Ishikawa (cell line): Measurements from ENCODE around the gene IL12RB1.

Source experiments
- EGR1 ChIP-seq: IDR thresholded peaks from 2 replicates; pipeline ENCODE4 v1.6.1; 2012
- EP300 ChIP-seq: IDR thresholded peaks from 2 replicates; pipeline ENCODE4 v1.6.1; 2012; ENCODE audit warnings: borderline replicate concordance
- TAF1 ChIP-seq: IDR thresholded peaks from 2 replicates; pipeline ENCODE4 v1.6.1; 2012; ENCODE audit warnings: low read depth, mild to moderate bottlenecking
- YY1 ChIP-seq: IDR thresholded peaks from 2 replicates; pipeline ENCODE4 v1.6.1; 2012; ENCODE audit warnings: low read depth
- ZBTB7A ChIP-seq: IDR thresholded peaks from 2 replicates; pipeline ENCODE4 v1.6.1; 2012; ENCODE audit warnings: low read depth
- TF ChIP-seq, protein P1 (sequence below): IDR thresholded peaks from 2 replicates; pipeline ENCODE4 v1.6.1; 2012; ENCODE audit warnings: low read depth, mild to moderate bottlenecking

- TF ChIP-seq YY1 (no peak), ZBTB7A (no peak), TAF1 (no peak), EGR1 (no peak), EP300 (no peak)
- TF ChIP-seq, protein P1, sequence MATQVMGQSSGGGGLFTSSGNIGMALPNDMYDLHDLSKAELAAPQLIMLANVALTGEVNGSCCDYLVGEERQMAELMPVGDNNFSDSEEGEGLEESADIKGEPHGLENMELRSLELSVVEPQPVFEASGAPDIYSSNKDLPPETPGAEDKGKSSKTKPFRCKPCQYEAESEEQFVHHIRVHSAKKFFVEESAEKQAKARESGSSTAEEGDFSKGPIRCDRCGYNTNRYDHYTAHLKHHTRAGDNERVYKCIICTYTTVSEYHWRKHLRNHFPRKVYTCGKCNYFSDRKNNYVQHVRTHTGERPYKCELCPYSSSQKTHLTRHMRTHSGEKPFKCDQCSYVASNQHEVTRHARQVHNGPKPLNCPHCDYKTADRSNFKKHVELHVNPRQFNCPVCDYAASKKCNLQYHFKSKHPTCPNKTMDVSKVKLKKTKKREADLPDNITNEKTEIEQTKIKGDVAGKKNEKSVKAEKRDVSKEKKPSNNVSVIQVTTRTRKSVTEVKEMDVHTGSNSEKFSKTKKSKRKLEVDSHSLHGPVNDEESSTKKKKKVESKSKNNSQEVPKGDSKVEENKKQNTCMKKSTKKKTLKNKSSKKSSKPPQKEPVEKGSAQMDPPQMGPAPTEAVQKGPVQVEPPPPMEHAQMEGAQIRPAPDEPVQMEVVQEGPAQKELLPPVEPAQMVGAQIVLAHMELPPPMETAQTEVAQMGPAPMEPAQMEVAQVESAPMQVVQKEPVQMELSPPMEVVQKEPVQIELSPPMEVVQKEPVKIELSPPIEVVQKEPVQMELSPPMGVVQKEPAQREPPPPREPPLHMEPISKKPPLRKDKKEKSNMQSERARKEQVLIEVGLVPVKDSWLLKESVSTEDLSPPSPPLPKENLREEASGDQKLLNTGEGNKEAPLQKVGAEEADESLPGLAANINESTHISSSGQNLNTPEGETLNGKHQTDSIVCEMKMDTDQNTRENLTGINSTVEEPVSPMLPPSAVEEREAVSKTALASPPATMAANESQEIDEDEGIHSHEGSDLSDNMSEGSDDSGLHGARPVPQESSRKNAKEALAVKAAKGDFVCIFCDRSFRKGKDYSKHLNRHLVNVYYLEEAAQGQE = no peak
Measured at GRCh38 chr19:18060472-18060871, 26.3 kb downstream of the IL12RB1 start.
